ENCODE data around the gene DMRTA1. TPM values are rescaled to one million over a fixed set of nuclear protein-coding genes. Genes with fewer than 3 reads are reported as not detected.
A peak's percentile ranks its signal among the peaks of the same experiment; 100 is the strongest.

The DMRTA1 gene
- total and polyA plus RNA-seq, 2 of the 13 experiments (the other 11 are each of a cell fraction or from before 2014, with no cell fraction given) = 0.13 to 0.16 TPM

GRCh38 chr9:22423566-22423965, 23.1 kb upstream of the DMRTA1 start (continued):
- TF ChIP-seq ZNF619 (CRISPR knock-in tag; IDR thresholded peaks at IDR 0.05) = no peak
- TF ChIP-seq ZNF788 (CRISPR knock-in tag; IDR thresholded peaks at IDR 0.05; ENCODE audit: borderline replicate concordance) = no peak
- TF ChIP-seq ZSCAN29 (CRISPR knock-in tag; conservative IDR thresholded peaks at IDR 0.05) = no peak
- TF ChIP-seq ZC3H13 (CRISPR knock-in tag; IDR thresholded peaks at IDR 0.05) = no peak
- TF ChIP-seq, protein P1, sequence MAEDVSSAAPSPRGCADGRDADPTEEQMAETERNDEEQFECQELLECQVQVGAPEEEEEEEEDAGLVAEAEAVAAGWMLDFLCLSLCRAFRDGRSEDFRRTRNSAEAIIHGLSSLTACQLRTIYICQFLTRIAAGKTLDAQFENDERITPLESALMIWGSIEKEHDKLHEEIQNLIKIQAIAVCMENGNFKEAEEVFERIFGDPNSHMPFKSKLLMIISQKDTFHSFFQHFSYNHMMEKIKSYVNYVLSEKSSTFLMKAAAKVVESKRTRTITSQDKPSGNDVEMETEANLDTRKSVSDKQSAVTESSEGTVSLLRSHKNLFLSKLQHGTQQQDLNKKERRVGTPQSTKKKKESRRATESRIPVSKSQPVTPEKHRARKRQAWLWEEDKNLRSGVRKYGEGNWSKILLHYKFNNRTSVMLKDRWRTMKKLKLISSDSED (CRISPR knock-in tag; IDR thresholded peaks at IDR 0.05) = no peak

DNA sequence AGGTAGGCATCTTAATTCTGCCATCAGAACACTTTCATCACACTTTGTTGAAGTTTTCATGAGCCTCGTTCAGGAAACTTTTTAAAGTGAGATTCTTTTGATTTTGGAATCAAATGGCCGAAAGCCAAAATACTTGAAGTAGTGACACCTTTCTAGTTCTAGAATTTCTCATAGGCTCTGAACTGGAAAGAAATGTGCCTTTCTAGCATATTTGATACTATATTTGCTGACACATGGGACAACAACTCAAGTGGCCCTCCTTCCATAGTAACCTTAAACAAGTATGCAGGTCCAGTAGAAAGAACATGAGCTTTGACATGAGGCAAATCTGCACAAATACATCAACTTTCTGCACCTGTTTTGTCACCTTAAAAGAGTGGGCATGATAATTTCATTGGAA, 22.0 kb upstream of the DMRTA1 start:
- DNase-seq (ENCODE audit: low spot score) (no peak), FAIRE-seq (no peak), ATAC-seq (no peak)
- Histone ChIP-seq H3K9ac (ENCODE audit: insufficient read depth, low read depth, low read length) (no peak overlapping the region), H3K27me3 (ENCODE audit: control insufficient read depth in 1 of 2, insufficient read depth in 2 of 2, low read length in 2 of 2) (no peaks in the 10 kb centered on the region), H3K27ac (ENCODE audit: extremely low read length, insufficient read depth, low read length) (no peak overlapping the region), H3K4me2 (ENCODE audit: low read depth, low read length) (no peak overlapping the region), H2AFZ (ENCODE audit: low read length) (no peak overlapping the region), H3K36me3 (replicated peaks in 1 of 2; ENCODE audit: control insufficient read depth in 1 of 2, insufficient read depth in 2 of 2, low read length in 2 of 2) (no peaks in the 10 kb centered on the region), H3K4me1 (ENCODE audit: insufficient read depth, low read length) (no peaks in the 10 kb centered on the region), H3K4me3 (replicated peaks in 1 of 3; ENCODE audit: insufficient read depth in 1 of 3, low read depth in 2 of 3, low read length in 3 of 3) (no peak overlapping the region), H3K9me3 (ENCODE audit: low read length) (no peaks in the 10 kb centered on the region), H3K79me2 (ENCODE audit: insufficient read depth, low read length) (no peaks in the 10 kb centered on the region), H4K20me1 (ENCODE audit: insufficient read depth, low read length) (no peaks in the 10 kb centered on the region)
- ChIA-PET CTCF (ENCODE audit: low intra/inter-chr PET ratio, low total read pairs) (no interaction called here), POLR2A (no interaction called here)
- 5% methylated on average over 2 of the region's 2 CpGs for WGBS (ENCODE audit: low lambda C conversion rate)
- in situ Hi-C loops (cut with HindIII; ENCODE audit: extremely low pct_ligation_motif_present, low pct_unique_long_range_greater_than_20kb) (loop anchor here (25.0 kb wide), 1 partner anchor 612 kb away; the partner anchor contains the start of gene MTAP), intact Hi-C loops (cut with micrococcal nuclease; ENCODE audit: unreplicated experiment) (no loop called here)
- TF ChIP-seq MAFK (conservative IDR thresholded peaks at IDR 0.05 in 1 of 2, IDR thresholded peaks at IDR 0.05 in 1 of 2; ENCODE audit: low read length in 2 of 2) (peak in 1 of 2 experiments; percentile 39; a peak in 1 of 4 replicates), PATZ1 (CRISPR knock-in tag; IDR thresholded peaks at IDR 0.05) (no peak)
- no TSS peak for BruUV-seq (replicated peaks)

All from HepG2 (cell line).